ENCODE data around the gene SRMS. TPM values are rescaled to one million over a fixed set of nuclear protein-coding genes. Genes with fewer than 3 reads are reported as not detected.
A peak's percentile ranks its signal among the peaks of the same experiment; 100 is the strongest.

The SRMS gene
- total and polyA plus RNA-seq, 8 donors: 0.08 to 0.27 (median 0.18) TPM; not detected in 3

DNA sequence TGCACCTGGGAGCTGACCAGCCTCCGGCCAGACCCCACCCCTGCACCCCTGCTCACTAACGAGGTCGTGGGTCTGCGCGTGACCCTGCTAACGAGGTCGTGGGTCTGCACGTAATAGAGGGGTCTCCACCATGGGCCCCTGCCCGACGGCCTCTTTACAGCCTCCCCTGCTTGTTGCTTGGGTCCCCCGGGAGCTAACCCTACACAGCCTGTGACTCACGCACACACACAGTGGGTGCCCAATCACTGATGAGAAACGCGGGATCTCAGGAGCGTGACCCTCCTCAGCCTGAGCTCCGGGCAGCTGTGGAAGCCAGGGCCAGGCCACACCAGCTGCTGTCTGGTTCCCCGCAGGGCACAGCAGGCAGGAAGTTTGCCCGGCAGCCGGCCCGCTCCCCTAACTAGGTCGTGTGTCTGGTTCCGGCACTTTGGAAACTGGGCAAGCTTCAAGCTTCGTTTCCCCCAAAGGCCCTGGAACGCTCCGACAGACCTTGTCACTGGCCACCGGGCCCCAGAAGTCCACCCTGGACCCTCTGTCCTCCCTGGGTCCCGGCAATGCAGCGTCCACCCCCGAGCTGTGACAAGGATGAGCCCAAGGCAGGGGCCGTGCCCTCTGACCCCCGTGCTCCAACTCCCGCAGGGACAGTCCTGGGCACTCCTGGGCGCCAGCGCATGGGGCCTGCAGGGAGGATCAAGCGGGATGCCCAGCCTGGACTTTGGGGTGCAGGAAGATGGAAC is 11.1 kb downstream of the SRMS start:
- Histone ChIP-seq H3K27me3 (peaks cover 0 to 41% of the 10 kb centered on the region in 2 donors), H3K4me3 (peak overlapping the region; percentile 25 to 42), H3K4me1 (peaks cover 13 to 31% of the 10 kb centered on the region in 2 donors), H3K9me3 (no peaks in the 10 kb centered on the region), H3K27ac (peak overlapping the region in 1 of 2 donors; percentile 85), H3K36me3 (no peaks in the 10 kb centered on the region)
- DNase-seq (peak in 1 of 4 donors; percentile 82), ATAC-seq (no peak)
- intact Hi-C loops (cut with DNase I): no loop called here
- TF ChIP-seq, protein P1, sequence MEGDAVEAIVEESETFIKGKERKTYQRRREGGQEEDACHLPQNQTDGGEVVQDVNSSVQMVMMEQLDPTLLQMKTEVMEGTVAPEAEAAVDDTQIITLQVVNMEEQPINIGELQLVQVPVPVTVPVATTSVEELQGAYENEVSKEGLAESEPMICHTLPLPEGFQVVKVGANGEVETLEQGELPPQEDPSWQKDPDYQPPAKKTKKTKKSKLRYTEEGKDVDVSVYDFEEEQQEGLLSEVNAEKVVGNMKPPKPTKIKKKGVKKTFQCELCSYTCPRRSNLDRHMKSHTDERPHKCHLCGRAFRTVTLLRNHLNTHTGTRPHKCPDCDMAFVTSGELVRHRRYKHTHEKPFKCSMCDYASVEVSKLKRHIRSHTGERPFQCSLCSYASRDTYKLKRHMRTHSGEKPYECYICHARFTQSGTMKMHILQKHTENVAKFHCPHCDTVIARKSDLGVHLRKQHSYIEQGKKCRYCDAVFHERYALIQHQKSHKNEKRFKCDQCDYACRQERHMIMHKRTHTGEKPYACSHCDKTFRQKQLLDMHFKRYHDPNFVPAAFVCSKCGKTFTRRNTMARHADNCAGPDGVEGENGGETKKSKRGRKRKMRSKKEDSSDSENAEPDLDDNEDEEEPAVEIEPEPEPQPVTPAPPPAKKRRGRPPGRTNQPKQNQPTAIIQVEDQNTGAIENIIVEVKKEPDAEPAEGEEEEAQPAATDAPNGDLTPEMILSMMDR (IDR thresholded peaks at IDR 0.05): no peak

DNA sequence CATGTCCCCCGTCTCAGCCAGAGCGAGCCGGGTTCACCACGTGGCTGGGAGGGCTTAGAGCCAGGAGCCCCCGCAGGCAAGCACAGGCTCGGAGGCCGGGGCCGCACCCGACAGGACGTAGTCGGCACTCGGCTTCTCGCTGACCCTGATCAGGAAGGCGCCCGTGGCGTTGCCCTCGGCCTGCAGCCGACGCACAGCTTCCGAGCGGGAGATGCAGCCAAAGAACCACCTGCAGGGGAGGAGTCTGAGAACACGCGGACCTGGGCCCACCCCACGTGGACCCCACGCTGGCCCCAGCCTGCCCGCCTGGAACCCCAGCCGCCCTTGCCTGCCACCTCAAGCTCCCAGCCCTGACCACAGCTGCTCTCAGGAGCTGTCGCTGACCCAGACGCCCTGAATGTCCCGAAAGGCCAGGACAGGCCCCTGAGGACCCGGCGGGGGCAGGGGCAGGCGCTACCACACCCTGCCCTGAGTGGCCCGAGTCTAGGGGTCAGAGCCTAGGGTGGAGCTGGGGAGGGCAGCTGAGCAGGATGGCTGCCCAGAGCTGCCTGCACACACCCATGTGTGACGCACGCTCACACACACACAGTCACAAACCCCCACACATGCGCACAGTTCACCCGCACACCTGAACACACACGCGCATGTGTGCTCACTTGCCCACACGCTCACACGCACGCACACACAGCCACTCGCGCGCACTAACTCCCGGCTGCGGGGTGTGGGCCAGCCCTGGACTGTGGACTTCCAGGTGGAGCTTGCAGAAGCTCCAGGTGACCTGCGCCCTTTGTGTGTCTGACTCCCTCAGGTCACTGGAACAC is 12.5 kb downstream of the SRMS start:
- Histone ChIP-seq H3K4me3 (no peak overlapping the region), H3K27me3 (peaks cover 0 to 50% of the 10 kb centered on the region in 2 donors), H3K9me3 (no peaks in the 10 kb centered on the region), H3K36me3 (no peaks in the 10 kb centered on the region), H3K27ac (no peak overlapping the region), H3K4me1 (peaks cover 13 to 31% of the 10 kb centered on the region in 2 donors)
- ATAC-seq (no peak), DNase-seq (peak in 1 of 4 donors; percentile 65)
- intact Hi-C loops (cut with DNase I): no loop called here
- TF ChIP-seq, protein P1 (IDR thresholded peaks at IDR 0.05): no peak

DNA sequence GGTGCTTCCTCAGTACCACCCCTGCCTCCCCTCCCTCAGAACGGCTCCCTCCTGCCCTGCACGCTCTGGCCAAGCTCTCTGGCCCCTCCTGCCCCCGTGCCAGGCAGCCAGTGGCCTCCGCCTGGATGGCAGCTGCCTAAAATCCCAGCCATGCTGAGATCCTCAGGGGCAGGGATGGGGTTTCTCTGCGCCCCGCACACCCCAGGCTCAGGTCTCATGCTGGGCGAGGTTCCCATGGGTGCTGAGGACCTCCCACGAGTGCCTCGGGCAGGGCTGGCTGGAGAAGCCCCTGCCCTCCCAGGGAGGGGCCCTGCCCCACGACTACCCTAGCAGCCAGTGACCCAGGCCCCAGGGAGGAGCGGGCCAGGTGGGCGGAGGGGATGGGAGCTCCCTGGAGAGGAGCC is 13.1 kb downstream of the SRMS start:
- Histone ChIP-seq H3K9me3 (no peaks in the 10 kb centered on the region), H3K27ac (no peak overlapping the region), H3K4me1 (peaks cover 13 to 31% of the 10 kb centered on the region in 2 donors), H3K36me3 (no peaks in the 10 kb centered on the region), H3K27me3 (peaks cover 0 to 54% of the 10 kb centered on the region in 2 donors), H3K4me3 (no peak overlapping the region)
- TF ChIP-seq, protein P1 (IDR thresholded peaks at IDR 0.05): no peak
- ATAC-seq: no peak
- intact Hi-C loops (cut with DNase I): no loop called here
- peak in 1 of 4 donors; percentile 80 for DNase-seq

DNA sequence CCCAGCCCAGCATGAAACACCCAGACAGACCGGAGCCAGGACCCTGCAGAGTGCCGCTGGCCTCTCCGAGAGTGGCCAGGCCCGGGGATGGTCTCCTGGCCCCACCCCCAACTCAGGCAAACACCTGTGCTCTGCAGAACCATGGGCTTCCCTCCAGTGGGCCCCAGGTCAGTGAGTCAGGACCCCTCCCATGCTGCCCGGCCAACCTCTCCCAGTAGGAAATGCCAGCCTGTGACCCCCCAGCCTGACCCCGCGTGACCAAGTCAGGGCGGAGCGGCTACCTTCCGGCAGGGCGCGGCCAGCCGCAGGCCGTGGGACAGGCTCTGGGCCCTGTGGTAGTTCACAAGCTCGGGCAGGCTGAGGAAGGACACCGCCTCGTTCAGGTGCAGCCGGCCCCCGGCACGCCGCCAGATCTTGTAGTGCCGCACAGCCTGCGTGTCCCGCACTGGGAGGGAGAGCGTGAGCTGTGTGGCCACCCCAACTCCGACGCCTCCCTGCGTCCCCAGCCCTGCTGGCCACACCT is 13.6 kb downstream of the SRMS start:
- H3K36me3 ChIP-seq: no peaks in the 10 kb centered on the region
- H3K4me1 ChIP-seq: peaks cover 13 to 34% of the 10 kb centered on the region in 2 donors
- H3K27ac ChIP-seq: no peak overlapping the region
- peak in 1 of 4 donors; percentile 89 for DNase-seq
- peak; percentile 0 for ATAC-seq
- TF ChIP-seq, protein P1 (IDR thresholded peaks at IDR 0.05): no peak
- intact Hi-C loops (cut with DNase I): no loop called here
- no peaks in the 10 kb centered on the region for H3K9me3 ChIP-seq
- H3K4me3 ChIP-seq: no peak overlapping the region
- peaks cover 0 to 54% of the 10 kb centered on the region in 2 donors for H3K27me3 ChIP-seq

DNA sequence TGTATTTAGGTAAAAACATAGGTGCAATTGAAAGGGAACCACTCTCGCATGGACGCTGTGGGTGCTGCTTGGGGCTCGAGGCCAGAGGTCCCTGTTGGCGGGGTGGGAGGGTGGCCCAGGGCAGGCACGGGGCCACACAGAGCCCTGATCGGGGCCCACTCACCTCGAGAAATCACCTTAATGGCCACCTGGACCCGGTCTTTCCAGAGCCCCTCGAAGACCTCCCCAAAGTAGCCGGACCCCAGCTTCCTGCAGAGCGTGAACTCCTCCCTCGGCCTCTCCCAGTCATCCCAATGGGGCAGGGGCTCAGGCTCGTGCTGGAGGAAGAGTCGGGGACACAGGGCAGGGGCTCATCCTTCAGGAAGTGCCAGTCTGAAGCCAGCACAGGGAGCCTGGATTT is 14.2 kb downstream of the SRMS start:
- ATAC-seq (no peak), DNase-seq (peak in 1 of 4 donors; percentile 37)
- H3K36me3 ChIP-seq: no peaks in the 10 kb centered on the region
- H3K27ac ChIP-seq: no peak overlapping the region
- H3K9me3 ChIP-seq: no peaks in the 10 kb centered on the region
- intact Hi-C loops (cut with DNase I): no loop called here
- TF ChIP-seq, protein P1 (IDR thresholded peaks at IDR 0.05): no peak
- H3K4me1 ChIP-seq: peaks cover 12 to 29% of the 10 kb centered on the region in 2 donors
- H3K27me3 ChIP-seq: peaks cover 0 to 54% of the 10 kb centered on the region in 2 donors
- H3K4me3 ChIP-seq: no peak overlapping the region
